ENCODE measurements around the gene VOPP1. TPM values are rescaled to one million over a fixed set of nuclear protein-coding genes. Genes with fewer than 3 reads are reported as not detected.
A peak's percentile ranks its signal among the peaks of the same experiment; 100 is the strongest.

Gene VOPP1
- total and polyA plus RNA-seq, 9 of the 15 experiments (the other 6 are each of a cell fraction or from before 2014, with no cell fraction given), result 8.2 to 45.8 (median 31.2) TPM

GRCh38 chr7:55440040-55440690, 132.1 kb downstream of the VOPP1 start:
- ATAC-seq (no peak), FAIRE-seq (no peak), DNase-seq (ENCODE audit: extremely low read depth in 1 of 4, low spot score in 3 of 4) (no peak)
- Histone ChIP-seq H3K79me2 (ENCODE audit: control insufficient read depth, insufficient read depth, low read length) (no peaks in the 10 kb centered on the region), H2AFZ (ENCODE audit: low read depth, low read length) (no peak overlapping the region), H3K27me3 (ENCODE audit: control insufficient read depth in 2 of 2, insufficient read depth in 2 of 2, low read length in 2 of 2) (peaks cover 12 to 47% of the 10 kb centered on the region in 2 experiments; a peak in 4 of 5 replicates), H3K4me3 (no peak overlapping the region), H3K4me1 (replicated peaks in 1 of 2; ENCODE audit: control insufficient read depth in 2 of 2, insufficient read depth in 2 of 2, low read length in 2 of 2) (no peaks in the 10 kb centered on the region), H3K36me3 (ENCODE audit: control insufficient read depth, insufficient read depth, low read length) (no peaks in the 10 kb centered on the region), H3K4me2 (ENCODE audit: insufficient read depth, low read length) (no peak overlapping the region), H3K9me1 (ENCODE audit: control insufficient read depth, insufficient read depth, low read length) (no peaks in the 10 kb centered on the region), H3K27ac (ENCODE audit: extremely low read depth, low read depth, low read length) (no peak overlapping the region), H3K9ac (ENCODE audit: insufficient read depth in 1 of 2, low read depth in 2 of 2, low read length in 2 of 2) (peak overlapping the region in 1 of 2 experiments; percentile 9; a peak in 1 of 4 replicates), H4K20me1 (replicated peaks; ENCODE audit: control insufficient read depth, insufficient read depth, low read length) (0 out of 2 replicates have a peak, but pooled peaks cover 6% of the 10 kb centered on the region), H3K9me3 (replicated peaks; ENCODE audit: control insufficient read depth, insufficient read depth, low read depth, low read length) (no peaks in the 10 kb centered on the region)
- intact Hi-C loops (cut with micrococcal nuclease) (no loop called here), in situ Hi-C loops (cut with MboI) (loop anchor here (10.0 kb wide), 1 partner anchor 155 kb away; no protein-coding TSS in a partner anchor)
- TF ChIP-seq SRSF7 (optimal IDR thresholded peaks at IDR 0.05; ENCODE audit: low read depth, low read length) (no peak), THAP12 (CRISPR knock-in tag; IDR thresholded peaks at IDR 0.05) (no peak), ZNF830 (CRISPR knock-in tag; IDR thresholded peaks at IDR 0.05) (no peak), FOS (IDR thresholded peaks at IDR 0.05; ENCODE audit: extremely low read depth, insufficient read length) (no peak), CHD1 (IDR thresholded peaks at IDR 0.05; ENCODE audit: low read length) (no peak), NR1H2 (CRISPR knock-in tag; IDR thresholded peaks at IDR 0.05) (no peak), RBM34 (IDR thresholded peaks at IDR 0.05; ENCODE audit: borderline replicate concordance, insufficient read depth, low read length) (no peak)
- CTCF ChIA-PET (ENCODE audit: low intra/inter-chr PET ratio), result no interaction called here
- POLR2A ChIA-PET, result interaction anchor here (0.6 kb wide), 1 partner anchor 210 kb away, joined by 4 read pairs; no protein-coding TSS in a partner anchor
- BruUV-seq (replicated peaks), result no TSS peak
- 3% methylated on average over 13 of the region's 13 CpGs for WGBS (ENCODE audit: insufficient coverage, low coverage, missing lambda C conversion rate)
